SK-N-SH (cell line): ENCODE measurements around the gene NLGN1.

ENCODE experiments used
- CHD2 ChIP-seq: fragments of 150-350 bp; IDR thresholded peaks from 2 replicates; pipeline ENCODE4 v1.6.1; 2018; ENCODE audit warnings: low read length; ENCODE audit not compliant: partially characterized antibody
- FOXJ3 ChIP-seq: sonication (generic); formaldehyde crosslinking; IDR thresholded peaks from 2 replicates; pipeline ENCODE4 v1.5.1; 2020; ENCODE audit warnings: mild to moderate bottlenecking, missing genetic modification reagents
- POLR2AphosphoS5 ChIP-seq: IDR thresholded peaks from 2 replicates; pipeline ENCODE4 v1.6.1; 2012; ENCODE audit warnings: low read depth, low read length
- RCOR1 ChIP-seq: fragments of 150-350 bp; IDR thresholded peaks from 2 replicates; pipeline ENCODE4 v1.6.1; 2017; ENCODE audit warnings: antibody characterized with exemption, low read length
- SIN3A ChIP-seq: IDR thresholded peaks from 2 replicates; pipeline ENCODE4 v1.6.1; 2012; ENCODE audit warnings: low read depth, mild to moderate bottlenecking, low read length, moderate library complexity, borderline replicate concordance
- TF ChIP-seq, protein P1 (sequence below): fragments of 200-600 bp; sonication (generic); IDR thresholded peaks from 2 replicates; pipeline ENCODE4 v1.6.1; 2017; ENCODE audit warnings: antibody characterized with exemption, mild to moderate bottlenecking, moderate library complexity
- TF ChIP-seq, protein P2 (sequence below): IDR thresholded peaks from 2 replicates; pipeline ENCODE4 v1.4.0; 2012; ENCODE audit warnings: low read depth

DNA sequence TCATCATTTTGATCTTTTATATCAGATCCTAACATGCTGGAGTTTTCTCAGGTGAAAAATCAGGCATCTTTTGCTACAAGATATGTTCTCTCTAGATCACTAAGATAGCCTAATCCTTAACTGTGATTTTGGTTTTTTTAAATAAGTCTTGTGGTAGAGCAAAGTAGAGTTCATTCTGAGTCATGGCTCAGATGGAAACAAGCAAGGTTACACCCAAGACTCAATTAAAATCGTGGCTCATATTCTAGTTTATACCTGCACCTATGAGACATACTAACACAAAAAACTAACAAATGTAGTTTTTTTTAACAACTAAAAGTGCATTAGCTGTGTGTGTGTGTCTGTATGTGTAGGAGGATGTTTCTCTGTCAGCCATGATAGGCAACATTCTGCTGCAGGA, 428.2 kb downstream of the NLGN1 start:
- TF ChIP-seq POLR2AphosphoS5 (no peak), CHD2 (no peak), RCOR1 (no peak), FOXJ3 (CRISPR knock-in tag) (no peak), SIN3A (no peak)
- TF ChIP-seq, protein P1, sequence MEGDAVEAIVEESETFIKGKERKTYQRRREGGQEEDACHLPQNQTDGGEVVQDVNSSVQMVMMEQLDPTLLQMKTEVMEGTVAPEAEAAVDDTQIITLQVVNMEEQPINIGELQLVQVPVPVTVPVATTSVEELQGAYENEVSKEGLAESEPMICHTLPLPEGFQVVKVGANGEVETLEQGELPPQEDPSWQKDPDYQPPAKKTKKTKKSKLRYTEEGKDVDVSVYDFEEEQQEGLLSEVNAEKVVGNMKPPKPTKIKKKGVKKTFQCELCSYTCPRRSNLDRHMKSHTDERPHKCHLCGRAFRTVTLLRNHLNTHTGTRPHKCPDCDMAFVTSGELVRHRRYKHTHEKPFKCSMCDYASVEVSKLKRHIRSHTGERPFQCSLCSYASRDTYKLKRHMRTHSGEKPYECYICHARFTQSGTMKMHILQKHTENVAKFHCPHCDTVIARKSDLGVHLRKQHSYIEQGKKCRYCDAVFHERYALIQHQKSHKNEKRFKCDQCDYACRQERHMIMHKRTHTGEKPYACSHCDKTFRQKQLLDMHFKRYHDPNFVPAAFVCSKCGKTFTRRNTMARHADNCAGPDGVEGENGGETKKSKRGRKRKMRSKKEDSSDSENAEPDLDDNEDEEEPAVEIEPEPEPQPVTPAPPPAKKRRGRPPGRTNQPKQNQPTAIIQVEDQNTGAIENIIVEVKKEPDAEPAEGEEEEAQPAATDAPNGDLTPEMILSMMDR: no peak
- TF ChIP-seq, protein P2, sequence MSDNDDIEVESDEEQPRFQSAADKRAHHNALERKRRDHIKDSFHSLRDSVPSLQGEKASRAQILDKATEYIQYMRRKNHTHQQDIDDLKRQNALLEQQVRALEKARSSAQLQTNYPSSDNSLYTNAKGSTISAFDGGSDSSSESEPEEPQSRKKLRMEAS: no peak
